H1 (cell line): ENCODE data around the gene EML5.

Experiments
- CTCF ChIP-seq, 3 experiments: IDR thresholded peaks; 1 replicate in 2 of 3; 2 replicates in 1 of 3; pipeline versions ENCODE4 v1.5.1 to v1.6.1; 2011; ENCODE audit warnings: low read length in 3 of 3, mild to moderate bottlenecking in 3 of 3, inconsistent platforms in 2 of 3, low read depth in 1 of 3, moderate library complexity in 1 of 3; ENCODE audit not compliant: insufficient read depth in 1 of 3; ENCODE audit errors: control extremely low read depth in 1 of 3
- EZH2 ChIP-seq: fragments of 200-600 bp; sonication (generic); IDR thresholded peaks from 2 replicates; pipeline ENCODE4 v1.7.1; 2012; ENCODE audit warnings: low read depth, mild to moderate bottlenecking, moderate library complexity, low read length, inconsistent platforms; ENCODE audit not compliant: severe bottlenecking
- POLR2A ChIP-seq, 2 experiments: IDR thresholded peaks; 1 replicate in 1 of 2; 2 replicates in 1 of 2; pipeline ENCODE4 v1.6.1; 2011; ENCODE audit warnings: low read depth in 2 of 2, low read length in 2 of 2, mild to moderate bottlenecking in 2 of 2; ENCODE audit errors: control extremely low read depth in 1 of 2
- POLR2AphosphoS5 ChIP-seq: IDR thresholded peaks from 2 replicates; pipeline ENCODE4 v1.6.1; 2011; ENCODE audit warnings: low read depth, low read length
- YY1 ChIP-seq: IDR thresholded peaks from 2 replicates; pipeline ENCODE4 v1.6.1; 2011; ENCODE audit warnings: low read depth, mild to moderate bottlenecking, low read length
- ZNF274 ChIP-seq: IDR thresholded peaks from 2 replicates; pipeline ENCODE4 v1.7.0; 2012; ENCODE audit warnings: low read length, borderline replicate concordance; ENCODE audit errors: extremely low read depth
- TF ChIP-seq, protein P1 (sequence below): IDR thresholded peaks from 2 replicates; pipeline ENCODE4 v1.6.1; 2012; ENCODE audit warnings: low read length, inconsistent platforms

- no peak for TF ChIP-seq POLR2AphosphoS5
- TF ChIP-seq EZH2: no peak
- TF ChIP-seq, protein P1, sequence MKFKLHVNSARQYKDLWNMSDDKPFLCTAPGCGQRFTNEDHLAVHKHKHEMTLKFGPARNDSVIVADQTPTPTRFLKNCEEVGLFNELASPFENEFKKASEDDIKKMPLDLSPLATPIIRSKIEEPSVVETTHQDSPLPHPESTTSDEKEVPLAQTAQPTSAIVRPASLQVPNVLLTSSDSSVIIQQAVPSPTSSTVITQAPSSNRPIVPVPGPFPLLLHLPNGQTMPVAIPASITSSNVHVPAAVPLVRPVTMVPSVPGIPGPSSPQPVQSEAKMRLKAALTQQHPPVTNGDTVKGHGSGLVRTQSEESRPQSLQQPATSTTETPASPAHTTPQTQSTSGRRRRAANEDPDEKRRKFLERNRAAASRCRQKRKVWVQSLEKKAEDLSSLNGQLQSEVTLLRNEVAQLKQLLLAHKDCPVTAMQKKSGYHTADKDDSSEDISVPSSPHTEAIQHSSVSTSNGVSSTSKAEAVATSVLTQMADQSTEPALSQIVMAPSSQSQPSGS: no peak
- TF ChIP-seq POLR2A (IDR thresholded peaks at IDR 0.05; ENCODE audit: control extremely low read depth in 1 of 2, low read depth in 2 of 2, low read length in 2 of 2): no peak
- TF ChIP-seq CTCF (IDR thresholded peaks at IDR 0.05; ENCODE audit: control extremely low read depth in 1 of 3, insufficient read depth in 1 of 3, low read depth in 1 of 3, low read length in 3 of 3): no peak
- no peak for TF ChIP-seq ZNF274
- no peak for TF ChIP-seq YY1
Observed at GRCh38 chr14:88835661-88836060, 42.9 kb upstream of the EML5 start.
